H1 (cell line): Measurements from ENCODE around the gene COL2A1.

Source experiments
- CTCF ChIP-seq, 3 experiments: IDR thresholded peaks; 1 replicate in 2 of 3; 2 replicates in 1 of 3; pipeline versions ENCODE4 v1.5.1 to v1.6.1; 2011; ENCODE audit warnings: low read length in 3 of 3, mild to moderate bottlenecking in 3 of 3, inconsistent platforms in 2 of 3, low read depth in 1 of 3, moderate library complexity in 1 of 3; ENCODE audit not compliant: insufficient read depth in 1 of 3; ENCODE audit errors: control extremely low read depth in 1 of 3
- EGR1 ChIP-seq: IDR thresholded peaks from 2 replicates; pipeline ENCODE4 v1.6.1; 2011; ENCODE audit warnings: low read depth, low read length, borderline replicate concordance
- EP300 ChIP-seq, 2 experiments: IDR thresholded peaks; 1 replicate in 1 of 2; 2 replicates in 1 of 2; pipeline ENCODE4 v1.6.1; 2011 to 2012; ENCODE audit warnings: low read depth in 2 of 2, low read length in 2 of 2, mild to moderate bottlenecking in 2 of 2, borderline replicate concordance in 1 of 2, inconsistent platforms in 1 of 2, moderate library complexity in 1 of 2
- JUND ChIP-seq: IDR thresholded peaks from 2 replicates; pipeline ENCODE4 v1.6.1; 2011; ENCODE audit warnings: mild to moderate bottlenecking, improper control_type of control experiment, low read length
- POLR2A ChIP-seq, 2 experiments: IDR thresholded peaks; 1 replicate in 1 of 2; 2 replicates in 1 of 2; pipeline ENCODE4 v1.6.1; 2011; ENCODE audit warnings: low read depth in 2 of 2, low read length in 2 of 2, mild to moderate bottlenecking in 2 of 2; ENCODE audit errors: control extremely low read depth in 1 of 2
- RAD21 ChIP-seq, 2 experiments: IDR thresholded peaks in 1 of 2; conservative IDR thresholded peaks in 1 of 2; 2 replicates each; pipeline ENCODE4 v1.6.1; 2011; ENCODE audit warnings: low read depth in 2 of 2, low read length in 2 of 2, improper control_type of control experiment in 1 of 2, inconsistent platforms in 1 of 2, mild to moderate bottlenecking in 1 of 2, moderate library complexity in 1 of 2
- TBP ChIP-seq: IDR thresholded peaks from 2 replicates; pipeline ENCODE4 v1.6.1; 2011; ENCODE audit warnings: low read depth, low read length, improper control_type of control experiment
- ZNF274 ChIP-seq: IDR thresholded peaks from 2 replicates; pipeline ENCODE4 v1.7.0; 2012; ENCODE audit warnings: low read length, borderline replicate concordance; ENCODE audit errors: extremely low read depth

- TF ChIP-seq EGR1, result no peak
- TF ChIP-seq TBP, result no peak
- TF ChIP-seq ZNF274, result no peak
- no peak for TF ChIP-seq RAD21 (IDR thresholded peaks at IDR 0.05 in 1 of 2, conservative IDR thresholded peaks at IDR 0.05 in 1 of 2; ENCODE audit: low read depth in 2 of 2, low read length in 2 of 2)
- no peak for TF ChIP-seq CTCF (IDR thresholded peaks at IDR 0.05; ENCODE audit: control extremely low read depth in 1 of 3, insufficient read depth in 1 of 3, low read depth in 1 of 3, low read length in 3 of 3)
- no peak for TF ChIP-seq POLR2A (IDR thresholded peaks at IDR 0.05; ENCODE audit: control extremely low read depth in 1 of 2, low read depth in 2 of 2, low read length in 2 of 2)
- no peak for TF ChIP-seq EP300 (IDR thresholded peaks at IDR 0.05; ENCODE audit: borderline replicate concordance in 1 of 2, low read depth in 2 of 2, low read length in 2 of 2)
- no peak for TF ChIP-seq JUND
These were observed 8.3 kb downstream of the COL2A1 start for GRCh38 chr12:47995981-47996401.
